NCI-H146 (cell line): ENCODE results near the gene FAM227B.
"Not testable (repeated sequence)": the region's sequence is repeated elsewhere in the genome, so short reads cannot be mapped to it uniquely, and the experiment has no call there.

Experiments used
- DNase-seq: peaks from one replicate; lab custom pipeline; 2025; lab: John Stamatoyannopoulos, UW

FAM227B gene

DNA sequence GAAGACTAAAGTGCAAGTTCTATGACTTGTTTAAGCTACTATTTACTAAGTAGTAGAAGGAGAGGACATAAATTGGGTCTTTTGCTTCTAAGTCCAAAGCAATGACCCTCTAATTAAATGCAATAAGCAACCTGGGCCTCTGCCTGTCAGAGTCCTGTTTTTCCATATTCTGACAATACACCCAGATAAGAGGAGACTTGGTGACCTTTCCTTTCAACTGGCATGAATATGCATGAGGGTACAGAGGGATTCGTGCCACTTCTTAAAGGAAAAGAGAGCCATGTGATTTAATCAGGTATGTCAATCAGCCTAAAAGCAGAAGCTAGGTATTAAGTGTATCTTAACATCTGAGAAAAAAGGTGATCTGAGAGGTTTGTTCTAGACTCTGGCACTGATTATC, 248.3 kb downstream of the FAM227B start:
- no peak for DNase-seq

- DNase-seq = no peak
Observed at GRCh38 chr15:49370782-49371181, 249.8 kb downstream of the FAM227B start.

DNA sequence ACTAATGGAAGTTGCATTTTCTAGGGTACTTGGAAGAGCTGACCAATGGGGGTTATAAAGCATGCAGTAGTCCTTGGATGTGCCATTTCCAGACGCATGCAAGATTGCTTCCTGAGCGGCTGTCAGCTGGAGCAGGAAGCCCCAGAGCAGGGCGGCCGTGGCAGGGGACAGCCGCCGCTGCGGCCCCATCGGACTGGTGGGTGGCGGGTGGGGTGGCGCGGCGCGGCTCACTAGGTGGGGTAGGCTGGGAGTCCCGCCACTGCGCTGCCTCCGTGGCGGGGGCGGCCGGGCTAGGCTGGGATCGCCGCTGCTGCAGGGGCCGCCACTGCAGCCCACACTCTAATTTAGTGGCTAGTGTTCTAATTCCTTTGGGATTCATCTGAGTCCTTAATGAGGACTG, 254.1 kb downstream of the FAM227B start:
- no peak for DNase-seq

DNA sequence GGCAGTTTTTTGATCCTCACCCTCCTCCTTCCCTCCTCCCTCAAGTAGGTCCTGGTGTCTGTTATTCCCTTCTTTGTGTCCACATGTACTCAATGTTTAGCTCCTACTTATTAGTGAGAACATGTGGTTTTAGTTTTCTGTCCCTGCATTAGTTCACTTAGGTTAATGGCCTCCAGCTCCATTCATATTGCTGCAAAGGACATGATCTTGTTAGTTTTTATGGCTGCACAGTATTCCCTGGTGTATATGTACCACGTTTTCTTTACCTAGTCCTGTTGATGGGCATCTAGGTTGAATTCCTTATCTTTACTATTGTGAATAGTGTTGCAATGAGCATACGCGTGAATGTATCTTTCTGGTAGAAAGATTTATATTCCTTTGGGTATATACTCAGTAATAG, 259.2 kb downstream of the FAM227B start:
- no peak for DNase-seq

- not testable (repeated sequence) for DNase-seq
Observed at GRCh38 chr15:49354439-49354838, 266.2 kb downstream of the FAM227B start.

DNA sequence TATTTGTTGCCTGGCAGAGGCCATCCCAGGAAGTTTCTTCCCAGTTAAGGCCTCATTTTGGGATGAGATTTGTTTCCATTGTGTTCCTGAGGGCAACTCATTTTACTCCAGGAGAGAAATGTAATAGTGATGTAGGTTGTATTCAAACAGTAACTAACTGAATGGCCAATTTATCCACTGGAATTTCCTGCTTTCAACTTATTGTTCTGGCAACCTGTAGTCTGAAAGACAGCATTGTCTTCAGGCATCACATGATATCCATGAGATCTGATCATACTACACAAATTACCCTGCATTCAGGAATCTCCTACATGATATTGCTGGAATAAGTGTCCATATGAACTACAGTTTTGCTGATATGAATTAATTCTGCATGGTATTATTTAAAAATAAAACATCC, 277.1 kb downstream of the FAM227B start:
- no peak for DNase-seq

GRCh38 chr15:49339656-49340055, 281.0 kb downstream of the FAM227B start:
- no peak for DNase-seq

DNA sequence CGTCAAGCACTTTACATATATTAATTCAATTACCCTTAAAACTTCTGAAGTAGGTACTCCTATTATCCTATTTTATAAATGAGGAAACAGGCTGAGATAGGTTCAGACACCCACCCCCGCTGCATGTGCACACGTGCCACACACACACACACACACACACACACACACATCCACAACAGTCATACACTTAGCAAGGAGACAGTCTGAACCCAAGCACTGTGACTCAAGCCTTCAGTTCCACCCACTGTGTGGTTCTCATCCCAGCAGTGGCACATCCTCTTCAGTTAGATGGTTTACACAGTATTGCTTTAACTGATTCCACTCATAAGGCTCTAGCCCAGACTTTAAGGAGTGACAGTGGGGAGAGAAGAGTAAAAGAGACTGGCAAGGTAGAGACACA, 288.7 kb downstream of the FAM227B start:
- DNase-seq = no peak

DNA sequence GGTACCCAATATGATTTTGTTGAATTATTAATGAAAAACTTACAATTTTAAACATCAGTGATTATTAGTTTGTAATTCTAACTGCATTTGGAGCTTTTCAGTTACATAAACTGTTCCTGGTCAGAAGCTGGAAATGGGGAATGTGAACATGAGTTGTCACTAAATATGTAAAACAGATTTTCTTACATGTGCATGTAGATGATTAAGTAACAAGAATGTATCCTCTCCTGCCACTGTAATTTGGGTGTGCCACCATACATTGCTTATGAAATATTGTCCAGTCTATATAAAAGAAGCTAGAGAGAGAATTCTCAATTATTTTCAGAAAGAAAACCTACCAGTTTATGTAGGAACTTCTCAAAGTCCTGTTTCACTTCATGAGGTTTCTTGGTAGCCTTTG, 289.2 kb downstream of the FAM227B start:
- no peak for DNase-seq

DNA sequence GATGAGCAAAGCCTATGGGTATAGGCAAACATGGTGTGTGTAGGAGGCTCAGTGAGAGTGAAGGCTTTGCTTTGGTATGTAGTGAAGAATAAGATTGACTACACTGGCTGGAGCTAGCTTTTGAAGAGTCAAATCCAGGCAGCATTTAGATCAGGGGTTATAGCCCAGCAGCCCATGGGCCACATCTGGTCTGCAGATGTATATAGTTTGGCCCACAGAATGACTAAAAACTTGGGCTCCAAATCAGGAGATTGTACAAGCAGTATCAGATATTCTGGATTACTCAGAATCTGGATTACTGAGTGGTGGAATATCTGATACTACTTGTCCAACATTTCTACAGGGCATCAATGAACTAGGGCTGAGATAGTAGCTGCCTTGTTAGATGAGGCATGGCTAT, 290.5 kb downstream of the FAM227B start:
- no peak for DNase-seq

GRCh38 chr15:49328941-49329340, 291.7 kb downstream of the FAM227B start:
- no peak for DNase-seq

GRCh38 chr15:49327927-49328326, 292.7 kb downstream of the FAM227B start:
- DNase-seq = no peak

- no peak for DNase-seq
Observed at GRCh38 chr15:49323207-49323606, 297.4 kb downstream of the FAM227B start.

DNA sequence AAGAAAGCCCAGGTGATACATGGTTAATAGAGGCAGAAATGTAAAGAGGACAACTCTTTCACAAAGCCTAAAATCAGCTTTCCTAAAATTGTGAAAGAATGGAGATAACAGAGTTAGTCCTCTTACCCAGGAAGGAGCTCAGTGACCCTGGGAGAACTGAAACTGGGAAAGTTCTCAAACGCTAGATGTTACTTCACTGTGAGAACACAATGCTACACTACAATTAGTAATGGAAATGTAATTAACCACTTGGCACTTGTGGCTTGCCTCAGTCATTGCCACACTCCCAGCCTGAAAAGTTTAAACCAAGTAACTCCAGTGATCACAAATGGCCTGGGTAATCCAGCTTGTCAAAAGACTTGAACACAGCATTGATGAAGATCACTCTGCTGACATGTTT, 300.3 kb downstream of the FAM227B start:
- DNase-seq = no peak

DNA sequence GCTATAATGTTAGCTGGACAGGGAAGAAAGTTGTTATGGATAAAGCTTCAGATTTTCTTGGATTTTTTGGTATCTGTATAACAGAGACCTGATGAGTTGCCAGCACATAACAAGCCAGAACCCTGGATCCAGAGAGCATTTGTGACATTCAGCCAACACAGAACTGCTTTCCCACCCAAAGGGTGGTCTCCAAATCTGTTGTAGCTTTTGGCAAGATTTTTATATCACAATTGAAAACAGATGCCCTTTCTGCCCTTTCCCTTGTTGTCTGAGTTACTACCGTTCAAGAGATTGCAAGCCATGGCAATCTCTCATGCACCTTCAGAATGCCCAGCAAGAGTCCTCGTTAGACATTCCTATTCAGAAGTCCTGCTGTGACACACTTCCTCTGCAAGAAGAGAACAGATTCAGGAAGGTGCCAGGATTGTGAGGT, 305.2 kb downstream of the FAM227B start:
- no peak for DNase-seq

- DNase-seq = no peak
Observed at GRCh38 chr15:49314716-49315115, 305.9 kb downstream of the FAM227B start.

- no peak for DNase-seq
Observed at GRCh38 chr15:49313650-49314049, 307.0 kb downstream of the FAM227B start.

DNA sequence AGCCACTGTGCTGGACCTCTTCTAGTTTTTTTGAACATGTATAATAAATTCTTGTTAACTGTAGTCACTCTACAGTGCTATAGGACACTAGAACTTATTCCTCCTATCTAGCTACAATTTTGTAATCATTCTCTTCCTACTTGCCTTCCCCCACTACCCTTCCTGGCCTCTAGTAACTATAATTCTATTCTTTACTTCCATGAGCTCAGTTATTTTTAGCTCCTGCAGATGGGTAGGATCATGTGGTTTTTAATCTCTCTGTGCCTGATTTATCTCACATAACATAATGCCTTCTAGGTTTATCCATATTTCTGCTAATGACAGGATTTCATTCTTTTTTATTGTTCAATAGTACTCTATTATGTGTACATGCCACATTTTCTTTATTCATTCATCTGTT, 310.7 kb downstream of the FAM227B start:
- DNase-seq = no peak

- no peak for DNase-seq
Observed at GRCh38 chr15:49308686-49309085, 311.9 kb downstream of the FAM227B start.

DNA sequence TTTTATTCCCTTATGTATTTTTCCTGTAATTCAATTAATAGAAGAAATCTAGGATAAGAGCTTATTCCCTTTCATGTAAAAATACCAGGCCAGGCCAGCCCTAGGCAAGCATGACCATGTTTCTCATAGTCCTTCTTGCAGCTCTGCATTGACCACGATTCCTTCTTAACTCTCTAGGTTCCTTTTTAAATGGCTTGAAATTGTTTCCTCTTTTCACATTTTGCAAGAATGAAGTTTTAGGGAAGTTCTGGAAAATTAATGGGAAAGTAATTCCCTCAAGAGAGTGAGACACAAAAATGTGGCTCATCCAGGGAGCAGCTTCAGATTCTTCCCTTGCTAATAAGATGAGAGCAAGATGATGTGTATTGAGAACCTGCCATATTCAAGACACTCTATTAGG, 314.1 kb downstream of the FAM227B start:
- DNase-seq = no peak

GRCh38 chr15:49303003-49303402, 317.6 kb downstream of the FAM227B start:
- DNase-seq = no peak

DNA sequence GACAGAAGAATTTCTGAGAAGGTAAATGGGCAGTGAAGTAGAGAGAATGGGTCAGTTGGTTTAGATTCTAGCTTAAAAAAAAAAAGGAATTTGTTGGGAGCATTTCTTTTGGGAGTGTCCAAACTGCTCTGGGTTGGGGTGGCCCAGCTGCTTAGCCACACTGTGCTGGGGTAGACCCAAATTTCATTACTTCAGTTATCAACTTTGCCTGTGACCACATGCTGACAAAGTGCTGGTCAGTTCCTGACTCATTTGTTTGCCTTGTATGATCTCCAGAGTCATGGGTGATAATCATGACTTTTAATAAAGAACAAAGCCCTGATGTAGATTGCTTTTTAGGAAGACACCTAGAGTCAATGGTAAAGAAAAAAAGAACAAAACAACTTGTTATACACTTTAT, 319.1 kb downstream of the FAM227B start:
- DNase-seq = no peak

DNA sequence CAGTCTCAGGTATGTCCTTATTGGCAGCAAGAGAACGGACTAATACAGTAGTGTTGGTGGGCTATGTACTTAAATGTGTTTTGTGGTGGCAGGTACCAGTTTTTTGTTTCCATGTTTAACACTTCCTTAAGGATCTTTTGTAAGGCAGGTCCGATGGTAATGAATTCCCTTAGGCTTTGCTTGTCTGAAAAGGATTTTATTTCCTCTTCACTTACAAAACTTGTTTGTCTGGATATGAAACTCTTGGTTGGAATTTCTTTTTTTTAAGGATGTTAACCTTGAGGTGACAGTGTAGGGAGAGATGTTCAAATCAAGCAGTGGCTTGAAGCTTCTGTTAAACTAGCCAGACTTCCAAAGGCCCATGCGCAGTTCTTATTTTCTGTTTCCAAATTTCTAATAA, 319.8 kb downstream of the FAM227B start:
- no peak for DNase-seq

- DNase-seq = no peak
Observed at GRCh38 chr15:49297584-49297983, 323.0 kb downstream of the FAM227B start.

- DNase-seq = no peak
Observed at GRCh38 chr15:49296258-49296657, 324.4 kb downstream of the FAM227B start.
